Central memory CD4-positive, alpha-beta T cell (primary cell): ENCODE results near the gene DMXL2.

Experiments
- DNase-seq: peaks from one replicate; pipeline ENCODE4 v3.0.0; 2022

DMXL2 gene

DNA sequence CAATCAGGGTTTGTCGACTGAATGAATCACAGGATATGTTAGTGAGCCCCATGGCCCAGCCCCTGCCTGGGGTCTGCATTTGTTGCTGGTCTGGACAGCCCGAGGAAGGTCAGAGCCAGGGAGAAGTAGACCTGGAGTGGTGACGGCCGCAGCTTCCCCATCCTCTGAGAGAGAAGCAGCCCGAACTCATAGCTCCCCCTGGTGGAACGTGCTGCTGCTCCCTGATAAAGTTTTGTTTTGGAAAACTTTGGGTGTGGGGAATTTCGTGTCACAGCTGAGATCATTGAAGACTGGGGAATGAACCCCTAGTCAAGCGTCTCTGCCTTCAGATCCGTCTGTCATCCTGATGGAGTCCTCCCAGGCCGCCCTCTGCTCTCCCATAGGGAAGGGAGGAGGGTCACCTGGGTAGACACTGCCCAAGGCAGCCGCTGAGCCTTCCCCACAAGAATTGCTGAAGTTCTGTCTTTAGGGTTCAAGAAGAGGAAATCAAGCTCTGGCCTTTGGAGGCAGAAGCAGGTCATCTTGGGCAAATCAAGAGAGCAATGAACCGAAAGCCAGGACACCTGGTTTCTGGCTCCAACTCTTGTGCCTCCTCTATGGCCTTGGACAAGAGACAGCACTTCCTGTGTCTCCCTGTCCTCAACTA, 220.6 kb downstream of the DMXL2 start:
- no peak for DNase-seq

- no peak for DNase-seq
Observed at GRCh38 chr15:51401051-51401780, 221.4 kb downstream of the DMXL2 start.

DNA sequence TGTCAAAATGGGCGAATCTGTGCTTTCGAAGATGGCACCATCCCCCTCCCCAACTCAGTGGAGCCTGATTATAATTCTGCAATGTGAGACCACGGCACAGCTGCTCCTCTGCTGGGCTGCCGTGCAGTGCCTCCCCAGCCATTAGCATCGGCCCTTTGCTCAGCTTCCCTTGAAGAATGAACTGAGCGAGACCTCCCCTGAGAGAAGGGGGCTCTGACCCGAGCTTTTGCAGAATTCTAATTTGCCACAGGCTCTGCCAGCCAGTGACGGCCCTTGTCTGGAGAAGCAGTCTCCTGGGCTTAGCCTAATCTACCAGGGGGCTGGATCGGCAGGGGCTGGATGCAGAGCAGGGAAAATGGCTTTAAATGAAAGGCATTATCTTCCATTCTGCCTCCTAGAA, 223.9 kb downstream of the DMXL2 start:
- no peak for DNase-seq
